ENCODE measurements around the gene CYB5A.

CYB5A gene

DNA sequence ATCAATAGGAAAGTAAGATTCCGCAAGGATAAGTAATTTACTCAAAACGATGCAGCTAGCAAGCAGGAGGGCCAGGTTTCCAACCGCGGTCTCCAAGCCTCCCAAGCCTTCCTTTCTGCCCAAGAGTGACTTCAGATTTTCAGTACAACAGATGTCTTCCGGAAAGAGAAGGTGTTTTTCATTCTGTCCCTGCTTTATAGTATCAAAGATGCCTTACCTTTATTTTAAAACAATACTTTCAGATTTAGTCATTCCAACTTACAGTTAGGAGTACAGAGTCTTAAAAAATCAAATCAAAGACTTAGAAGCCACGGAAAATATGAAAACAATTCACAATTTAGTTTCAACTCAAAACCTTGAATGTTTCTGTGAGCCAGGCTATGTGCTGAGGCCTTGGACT is 43.6 kb downstream of the CYB5A start:
- peak; percentile 2 for DNase-seq (ENCODE audit: low spot score)

DNA sequence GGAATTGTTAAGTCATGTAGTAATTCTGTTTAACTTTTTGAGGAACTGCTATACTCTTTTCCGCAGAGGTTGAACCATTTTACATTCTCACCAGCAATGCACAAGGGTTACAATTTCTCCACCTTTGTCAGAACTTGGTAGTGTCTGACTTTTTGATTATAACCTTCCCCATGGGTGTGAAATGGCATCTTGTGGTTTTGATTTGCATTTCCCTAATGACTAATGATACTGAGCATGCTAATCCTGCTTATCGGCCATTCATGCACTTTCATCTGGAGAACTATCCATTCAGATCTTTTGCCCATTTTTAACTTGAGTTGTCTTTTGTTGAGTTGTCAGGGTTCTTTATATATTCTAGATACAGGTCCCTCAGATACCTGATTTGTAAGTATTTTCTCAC is 47.2 kb downstream of the CYB5A start:
- DNase-seq (ENCODE audit: low spot score): no peak

DNA sequence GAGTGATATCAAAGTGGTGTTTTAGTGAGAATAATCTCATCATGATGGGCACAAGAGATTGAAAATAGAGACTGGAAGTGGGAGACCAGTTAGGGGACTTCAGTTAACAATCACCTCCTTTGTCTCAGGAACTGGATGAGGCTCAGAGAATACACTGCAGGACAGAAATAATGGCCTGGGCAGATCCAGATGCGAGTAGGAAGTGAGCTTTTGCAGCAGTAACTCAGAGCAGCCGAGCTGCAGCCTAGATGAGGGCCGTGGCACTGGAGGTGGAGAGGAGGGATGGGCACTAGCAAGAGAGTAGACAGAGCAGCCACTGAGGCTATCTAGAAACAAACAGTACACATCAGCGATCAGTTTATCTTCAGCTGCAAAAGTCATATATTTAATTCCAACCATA is 48.6 kb downstream of the CYB5A start:
- DNase-seq (ENCODE audit: low spot score): no peak

DNA sequence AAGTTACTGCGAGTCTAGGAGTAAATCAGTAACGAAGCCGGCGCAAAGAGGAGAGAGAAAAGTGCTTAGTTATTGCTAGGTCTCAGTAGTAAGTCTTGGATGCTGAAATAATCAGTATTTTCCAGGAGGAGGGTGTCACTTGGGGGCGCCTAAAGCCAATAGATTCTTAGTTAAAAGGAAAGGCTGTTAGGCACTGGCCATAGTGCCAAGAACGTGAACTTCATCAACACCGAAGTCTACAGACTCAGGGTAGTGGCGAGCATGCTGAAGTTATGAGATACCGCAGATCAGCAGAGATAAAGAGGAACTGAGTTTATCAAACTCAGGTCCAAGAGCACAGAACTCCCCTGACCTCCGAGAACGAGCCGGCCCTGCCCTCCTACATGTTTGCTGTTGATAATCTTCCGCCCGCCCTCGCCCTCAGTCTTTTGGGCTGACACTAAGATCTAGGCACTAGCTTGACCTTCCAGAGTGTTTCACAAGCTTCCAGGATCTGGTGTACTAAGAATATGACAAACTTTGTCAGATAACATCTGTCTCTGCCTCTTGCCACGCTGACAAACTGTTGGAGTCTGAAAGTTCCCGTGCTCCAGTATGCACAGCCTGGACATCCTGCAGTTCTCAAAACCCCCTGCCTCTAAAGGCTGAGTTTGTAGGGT is 49.2 kb downstream of the CYB5A start:
- no peak for DNase-seq (ENCODE audit: low spot score)

DNA sequence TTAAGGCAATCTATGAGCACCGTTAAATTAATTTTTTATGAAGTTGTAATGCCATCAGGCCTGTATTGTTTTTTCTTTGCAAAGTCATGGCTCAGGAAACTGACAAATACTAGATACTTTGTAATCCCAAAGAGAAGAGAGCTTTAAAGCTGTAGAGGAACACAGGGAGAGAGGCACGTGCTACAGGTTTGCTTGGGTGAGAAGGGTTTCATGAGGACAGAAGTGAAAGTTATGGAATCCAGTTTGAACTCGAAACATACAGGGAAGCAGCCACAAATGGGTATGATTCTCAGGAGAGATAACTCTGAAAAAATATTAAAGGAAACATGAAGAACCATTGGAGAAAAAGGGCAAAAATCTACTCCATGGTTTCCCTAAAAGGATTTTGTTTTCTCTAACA is 49.8 kb downstream of the CYB5A start:
- DNase-seq (ENCODE audit: low spot score): no peak

DNA sequence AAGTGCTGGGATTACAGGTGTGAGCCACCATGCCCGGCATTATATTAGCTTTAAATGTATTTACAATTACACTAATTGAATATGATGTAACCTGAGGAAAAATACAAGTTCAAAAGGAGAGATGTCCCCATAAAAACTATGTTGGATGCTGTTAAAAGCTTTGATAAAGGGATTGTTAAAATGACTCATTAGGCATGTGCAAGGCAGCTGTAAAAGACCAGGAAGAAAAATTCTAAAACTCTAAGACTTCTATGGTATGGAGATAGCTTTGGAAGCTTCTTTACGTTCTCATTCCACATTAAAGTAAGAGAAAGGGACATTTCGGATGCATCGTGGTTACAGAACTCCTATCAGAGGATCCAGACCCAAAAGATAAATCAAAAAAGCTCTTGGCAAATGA is 50.3 kb downstream of the CYB5A start:
- no peak for DNase-seq (ENCODE audit: low spot score)

DNA sequence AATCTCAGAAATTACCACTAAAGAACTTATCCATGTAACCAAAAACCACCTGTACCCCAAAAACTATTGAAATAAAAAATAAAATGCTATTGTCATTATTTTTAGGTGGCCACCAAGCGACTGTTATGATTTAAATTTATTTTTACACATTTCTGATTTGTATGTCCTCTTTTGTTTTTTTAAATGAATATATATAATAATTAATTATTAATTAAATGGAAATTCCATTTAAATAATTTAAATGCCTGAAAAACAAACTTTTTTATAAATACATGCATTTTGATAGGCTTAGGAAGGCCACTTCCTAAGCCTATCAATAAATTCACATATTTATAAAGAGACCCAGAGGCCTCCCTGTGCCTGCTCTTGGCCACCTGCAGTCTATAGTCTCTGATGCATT is 52.2 kb downstream of the CYB5A start:
- no peak for DNase-seq (ENCODE audit: low spot score)

DNA sequence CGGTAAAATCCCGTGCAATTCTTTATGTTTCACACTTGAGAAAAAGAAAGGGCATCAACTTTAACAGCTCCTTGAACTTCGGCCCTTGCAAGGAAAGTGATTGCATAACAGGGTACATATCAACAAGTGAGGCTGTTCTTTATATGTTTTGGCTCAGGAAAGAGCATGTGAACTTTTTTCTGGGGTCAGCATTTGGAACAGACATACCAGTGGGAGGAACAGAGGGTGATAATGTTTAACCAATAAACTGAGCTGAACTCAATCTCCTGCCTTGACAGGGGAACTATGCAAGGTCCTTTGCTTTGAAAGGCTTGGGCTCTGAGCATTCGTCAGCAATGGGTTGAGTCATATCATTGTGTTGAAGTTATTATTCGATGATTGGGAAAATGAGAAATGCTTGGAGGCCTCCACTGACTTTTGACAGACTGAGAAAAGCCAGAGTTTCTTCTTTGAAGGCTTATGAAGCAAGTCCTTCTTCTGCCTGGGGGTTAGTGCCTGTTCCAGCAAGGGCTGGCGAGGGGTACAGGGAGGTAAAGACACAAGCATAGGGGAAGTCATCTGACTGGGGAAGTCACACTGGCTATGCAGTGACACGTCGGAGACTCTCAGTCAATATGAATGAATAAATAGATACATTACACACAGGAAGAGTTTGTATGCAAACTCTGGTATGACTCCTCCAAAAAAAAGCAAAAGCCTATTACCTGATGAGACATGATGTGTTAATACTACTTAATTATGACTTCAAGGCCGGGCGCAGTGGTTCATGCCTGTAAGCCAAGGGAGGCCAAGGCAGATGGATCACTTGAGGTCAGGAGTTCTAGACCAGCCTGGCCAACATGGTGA is 57.2 kb downstream of the CYB5A start:
- no peak for DNase-seq (ENCODE audit: low spot score)

DNA sequence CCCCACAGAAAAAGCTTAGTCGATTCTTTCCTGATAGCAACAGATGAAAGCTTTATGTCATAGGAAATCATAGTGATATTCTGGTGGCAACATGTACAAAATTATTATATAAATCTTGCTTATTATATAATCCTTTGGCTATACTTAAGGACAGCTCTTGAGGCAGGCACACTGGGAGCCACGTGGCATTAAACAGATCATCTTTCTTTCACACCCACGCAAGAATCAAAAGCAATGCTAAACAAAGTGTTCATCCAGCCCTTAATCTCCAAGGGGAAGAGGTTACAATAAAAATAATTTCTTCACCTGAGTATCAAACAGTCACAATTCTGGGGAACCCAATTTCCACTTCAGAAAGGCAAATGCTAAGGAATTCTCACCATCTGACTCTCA is 57.8 kb downstream of the CYB5A start:
- DNase-seq (ENCODE audit: low spot score): no peak

DNA sequence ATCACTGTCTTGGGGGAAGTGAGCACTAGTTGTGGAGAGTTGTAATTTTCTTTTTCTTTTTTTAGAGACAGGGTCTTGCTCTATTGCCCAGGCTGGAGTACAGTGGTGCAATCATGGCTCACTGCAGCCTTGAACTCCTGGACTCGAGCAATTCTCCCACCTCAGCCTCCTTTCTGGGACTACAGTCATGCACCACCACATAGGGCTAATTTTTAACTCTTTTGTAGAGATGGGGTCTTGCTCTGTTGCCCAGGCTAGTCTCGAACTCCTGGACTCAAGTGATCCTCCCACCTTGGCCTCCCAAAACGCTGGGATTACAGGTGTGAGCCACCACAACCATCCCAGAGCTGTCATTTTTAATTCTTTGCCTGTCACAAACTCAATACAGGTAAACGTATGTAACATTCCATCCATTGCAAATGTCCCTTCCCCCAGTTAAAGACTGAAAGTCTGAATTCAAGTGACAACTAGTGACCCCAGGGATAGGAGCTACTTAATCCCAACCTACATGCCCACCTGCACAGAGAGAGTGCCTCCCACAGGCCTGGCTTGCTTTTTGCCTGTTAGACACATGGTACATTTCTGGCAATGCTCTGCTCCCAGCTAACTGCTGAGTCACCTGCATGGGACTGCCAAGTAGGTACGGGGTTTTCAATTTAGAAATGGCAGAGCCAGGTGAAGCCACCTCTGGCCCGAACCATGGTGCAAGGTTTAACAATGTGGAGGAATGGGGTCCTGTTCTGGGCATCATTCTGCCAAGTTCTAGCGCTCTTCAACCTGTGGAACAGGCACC is 60.6 kb downstream of the CYB5A start:
- no peak for DNase-seq (ENCODE audit: low spot score)

DNA sequence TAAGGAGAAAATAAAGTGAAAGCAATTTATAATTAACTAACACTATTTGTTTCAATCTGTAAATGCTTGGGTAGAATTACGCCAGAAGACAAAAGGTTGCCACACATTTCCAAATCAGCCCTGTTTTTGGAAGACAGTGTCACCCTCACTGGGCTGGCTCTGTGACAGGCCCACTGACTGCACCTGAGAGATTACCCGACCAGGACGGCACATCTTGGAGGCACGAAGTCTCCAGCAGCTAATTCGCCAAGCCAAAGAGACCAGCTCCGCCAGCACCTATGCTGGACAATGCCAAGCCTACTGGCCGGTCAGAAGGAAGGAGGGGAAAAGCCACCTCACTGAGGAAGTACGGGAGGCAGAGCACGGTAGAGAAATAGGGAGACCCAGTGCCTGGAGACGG is 61.9 kb downstream of the CYB5A start:
- no peak for DNase-seq (ENCODE audit: low spot score)

DNA sequence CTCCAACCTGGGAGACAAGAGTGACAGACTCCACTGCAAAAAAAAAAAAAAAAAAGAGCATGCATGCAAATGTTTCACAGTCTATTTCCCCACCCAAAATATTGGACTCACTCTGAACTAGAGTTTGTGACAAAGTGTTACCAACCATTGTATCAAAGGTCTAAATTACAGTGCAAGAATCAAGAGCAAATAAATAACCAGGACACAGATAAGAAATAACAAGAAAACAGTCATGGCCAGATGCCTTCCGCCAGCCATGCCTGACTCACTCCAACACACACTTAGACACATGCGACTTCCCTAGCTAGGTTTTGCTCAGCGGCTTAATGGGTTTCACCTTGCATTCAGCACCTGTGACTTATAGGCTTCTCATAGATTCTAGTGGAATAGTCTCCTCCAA is 62.8 kb downstream of the CYB5A start:
- no peak for DNase-seq (ENCODE audit: low spot score)

DNA sequence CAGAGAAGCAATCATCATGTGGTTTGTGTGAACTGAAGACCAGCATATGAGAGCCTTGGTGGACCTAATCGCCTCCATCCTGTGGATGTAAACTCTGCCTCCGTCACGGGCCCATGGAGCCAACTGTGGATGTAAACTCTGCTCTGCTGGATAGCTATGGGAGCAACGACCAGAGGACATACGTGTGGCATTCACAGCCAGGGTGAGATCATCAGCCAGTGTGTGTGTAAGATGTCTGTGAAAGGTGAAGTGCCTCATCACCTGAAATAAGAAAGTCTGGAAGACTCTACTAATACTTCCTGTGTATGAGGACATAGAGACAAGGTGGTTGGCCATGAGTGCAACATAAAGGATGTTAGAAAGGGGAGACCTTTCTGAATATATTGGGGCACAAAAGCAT is 63.5 kb downstream of the CYB5A start:
- no peak for DNase-seq (ENCODE audit: low spot score)

DNA sequence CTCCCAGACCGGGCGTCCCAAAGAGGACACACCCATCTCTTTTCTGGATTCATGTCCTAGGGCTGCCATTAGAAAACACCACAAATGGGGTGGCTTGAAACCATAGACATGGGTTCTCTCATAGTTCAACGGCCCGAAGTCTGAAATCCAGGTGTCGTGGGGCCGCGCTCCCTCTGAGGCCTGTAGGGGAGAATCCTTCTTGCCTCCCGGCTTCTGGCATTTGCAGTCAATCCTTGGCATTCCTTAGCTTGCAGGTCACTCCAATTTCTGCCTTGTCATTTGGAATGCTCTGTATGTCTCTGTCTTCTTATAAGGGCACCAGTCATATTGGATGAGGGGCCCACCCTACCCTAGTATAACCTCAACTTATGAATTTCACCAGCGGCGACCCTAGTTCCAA is 65.1 kb downstream of the CYB5A start:
- no peak for DNase-seq (ENCODE audit: low spot score)

DNA sequence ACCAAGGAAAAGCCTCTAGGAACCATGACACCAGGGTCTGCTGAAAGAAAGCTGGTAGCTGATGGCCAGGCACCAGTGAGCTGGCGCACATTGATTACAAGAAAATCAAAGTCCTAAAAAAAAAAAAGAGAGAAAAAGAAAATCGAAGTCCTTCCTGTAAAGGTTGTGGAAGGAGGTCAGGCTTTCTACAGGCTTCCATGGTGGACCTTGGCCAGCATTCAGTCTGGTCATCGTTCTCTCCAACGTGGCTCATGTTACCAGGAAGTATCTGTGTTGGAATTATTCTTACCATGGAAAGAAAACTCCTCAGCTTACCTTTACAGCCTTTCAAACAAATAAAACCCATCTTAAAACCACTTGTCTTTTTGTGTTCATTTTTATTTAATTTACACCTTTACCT is 65.6 kb downstream of the CYB5A start:
- DNase-seq (ENCODE audit: low spot score): no peak

DNA sequence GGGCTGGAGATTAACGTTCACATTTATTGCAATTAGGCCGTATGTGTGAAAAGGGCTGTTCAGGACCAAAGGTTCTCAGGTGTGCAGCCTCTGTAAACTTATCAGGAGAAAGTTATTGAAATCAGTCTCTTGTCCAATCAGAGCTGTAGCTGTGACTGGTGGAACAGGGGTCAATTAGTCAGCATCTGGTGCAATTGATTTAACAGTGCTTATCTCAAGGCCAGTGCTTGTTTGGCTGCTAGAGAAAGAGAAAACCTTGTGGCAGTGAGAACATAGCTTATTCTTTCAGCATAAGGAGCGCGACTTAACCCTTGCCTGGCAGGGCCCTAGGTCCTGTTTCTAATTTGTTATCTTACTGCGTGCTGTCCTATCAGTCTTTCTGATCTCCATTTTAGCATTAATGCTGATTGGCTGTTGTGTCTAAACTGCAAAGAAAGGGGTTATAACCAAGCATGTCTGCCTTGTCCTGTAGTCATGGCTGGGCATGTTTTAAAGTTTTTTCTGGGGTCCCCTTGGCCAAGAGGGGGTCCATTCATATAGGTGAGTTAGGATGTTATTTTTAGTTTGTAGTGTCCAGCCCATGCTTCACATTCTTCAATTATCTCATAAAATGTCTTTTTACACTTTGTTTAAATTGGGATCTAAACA is 66.4 kb downstream of the CYB5A start:
- DNase-seq (ENCODE audit: low spot score): no peak

DNA sequence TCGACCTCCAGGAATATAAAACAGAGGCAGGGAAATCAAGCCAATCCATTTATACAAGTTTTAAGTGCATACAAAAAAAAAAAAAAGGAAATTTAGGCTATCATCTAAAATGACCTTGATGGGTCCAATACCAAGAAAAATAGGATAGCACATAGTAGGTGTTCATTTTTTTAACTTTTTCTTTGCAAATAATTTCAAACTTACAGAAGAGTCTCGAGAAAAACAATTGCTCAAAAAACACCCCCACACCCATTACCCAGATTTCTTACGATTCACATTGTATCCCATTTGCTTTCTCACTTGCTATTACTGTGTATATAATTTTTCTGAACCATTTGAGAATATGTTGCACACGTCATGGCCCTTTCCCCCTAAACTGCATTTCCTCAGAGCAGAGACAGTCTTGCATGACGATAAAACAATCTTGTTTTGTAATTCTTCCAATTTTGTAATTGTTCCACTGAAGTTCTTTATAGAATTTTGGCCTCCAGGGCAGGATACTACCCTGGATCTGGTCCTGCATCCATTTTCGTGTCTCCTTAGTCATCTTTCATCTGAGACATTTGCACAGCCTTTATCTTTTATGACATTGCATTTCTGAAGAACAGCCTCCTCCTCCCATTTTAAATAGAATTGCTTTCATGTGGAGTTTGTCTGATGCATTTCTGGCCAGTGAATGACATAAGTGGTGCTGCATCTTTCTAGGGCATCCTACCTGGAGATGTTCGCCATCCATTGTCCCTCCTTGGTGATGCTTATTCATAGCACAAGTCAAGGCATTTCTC is 68.9 kb downstream of the CYB5A start:
- no peak for DNase-seq (ENCODE audit: low spot score)

DNA sequence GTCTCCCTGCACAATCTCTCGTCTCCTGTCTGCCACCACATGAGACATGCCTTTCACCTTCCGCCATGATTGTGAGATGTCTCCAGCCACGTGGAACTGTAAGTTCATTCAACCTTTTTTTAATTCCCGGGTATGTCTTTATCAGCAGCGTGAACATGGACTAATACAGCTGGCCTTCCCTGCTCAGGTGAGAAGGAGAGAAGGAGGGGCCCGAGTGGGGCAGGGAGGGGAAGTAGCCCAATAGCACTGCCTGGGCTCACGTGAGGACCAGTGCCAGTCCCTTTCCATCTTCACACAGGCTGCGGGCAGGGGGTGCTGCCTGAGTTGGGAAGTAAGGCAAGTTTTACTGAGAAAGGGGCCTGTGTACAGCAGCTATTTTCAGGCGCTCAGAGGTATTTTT is 70.7 kb downstream of the CYB5A start:
- no peak for DNase-seq (ENCODE audit: low spot score)

DNA sequence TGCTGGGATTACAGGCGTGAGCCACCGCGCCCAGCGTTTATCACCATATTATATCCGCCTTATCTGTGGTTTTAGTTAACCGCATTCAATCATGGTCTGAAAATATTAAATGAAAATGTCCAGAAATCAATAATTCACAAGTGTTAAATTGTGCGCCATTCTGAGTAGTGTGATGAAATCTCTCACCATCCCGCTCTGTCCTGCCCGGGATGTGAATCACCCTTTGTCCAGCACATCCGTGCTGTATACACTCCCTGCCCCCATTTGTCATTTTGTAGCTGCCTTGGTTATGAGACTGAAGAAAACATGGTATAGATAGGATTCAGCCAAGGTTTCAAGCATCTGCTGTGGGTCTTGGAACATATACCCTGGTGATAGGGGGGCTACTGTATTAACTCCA is 72.7 kb downstream of the CYB5A start:
- no peak for DNase-seq (ENCODE audit: low spot score)

DNA sequence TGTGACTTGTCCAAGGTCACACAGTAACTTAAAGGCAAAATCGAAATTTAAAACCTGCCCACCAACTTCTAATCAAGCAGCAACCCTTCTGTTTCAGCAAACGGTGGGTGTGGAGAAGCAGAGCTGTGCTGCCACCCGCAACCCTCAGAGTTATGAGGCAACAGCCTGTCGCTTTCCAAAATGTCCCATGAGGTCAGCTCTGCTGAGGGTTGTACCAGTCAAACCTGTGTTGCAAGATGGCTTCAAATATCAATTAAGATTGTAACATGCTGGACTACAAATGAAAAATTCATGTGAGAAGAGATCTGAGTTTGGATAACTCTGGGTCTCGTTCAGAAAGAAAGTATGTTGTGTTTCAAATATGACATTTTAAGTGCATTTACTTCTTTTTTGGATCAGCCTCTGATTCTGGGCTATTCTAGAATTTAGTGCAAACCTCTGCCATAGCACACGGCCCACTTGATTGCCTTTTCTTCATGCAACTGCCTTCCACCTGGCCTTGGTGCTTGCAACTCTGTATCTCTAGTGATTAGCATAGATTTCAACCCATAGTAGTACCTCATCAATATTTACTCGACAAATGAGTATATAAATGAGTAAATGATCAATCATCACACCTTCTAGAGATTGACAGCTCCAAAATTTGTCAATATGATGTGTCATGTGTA is 74.2 kb downstream of the CYB5A start:
- DNase-seq (ENCODE audit: low spot score): no peak

DNA sequence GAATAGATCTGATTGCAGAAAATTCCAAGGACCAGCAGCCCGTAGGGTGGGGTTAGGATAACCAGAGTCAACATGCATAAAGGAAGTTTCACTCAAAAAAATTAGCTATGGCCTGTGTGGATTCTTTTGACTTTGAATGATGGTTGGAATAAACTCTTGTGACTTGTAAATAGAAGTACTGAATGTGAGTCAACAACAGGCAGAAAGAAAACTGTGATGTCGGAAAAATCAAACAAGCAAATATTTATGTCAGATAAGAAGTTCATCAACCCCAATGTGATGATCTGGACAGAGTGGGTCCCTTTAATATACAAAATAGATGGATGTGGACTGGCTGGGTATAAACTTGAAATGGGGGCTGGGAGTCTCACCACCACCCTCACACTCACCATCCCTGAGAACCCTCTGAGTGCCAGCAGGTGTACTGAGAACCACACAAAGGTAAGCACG is 75.1 kb downstream of the CYB5A start:
- DNase-seq (ENCODE audit: low spot score): no peak
